ENCODE results near the gene CFDP1.

The CFDP1 gene

GRCh38 chr16:75432828-75433731 is at the start of gene CFDP1:
TSS of gene CFDP1 (minus strand) at chr16:75433503. CDS start at chr16:75433352, 151 bp downstream.
- DNase-seq: peak; percentile 90

- no peak for DNase-seq
Observed at GRCh38 chr16:75482434-75483205, 49.3 kb upstream of the CFDP1 start.

DNA sequence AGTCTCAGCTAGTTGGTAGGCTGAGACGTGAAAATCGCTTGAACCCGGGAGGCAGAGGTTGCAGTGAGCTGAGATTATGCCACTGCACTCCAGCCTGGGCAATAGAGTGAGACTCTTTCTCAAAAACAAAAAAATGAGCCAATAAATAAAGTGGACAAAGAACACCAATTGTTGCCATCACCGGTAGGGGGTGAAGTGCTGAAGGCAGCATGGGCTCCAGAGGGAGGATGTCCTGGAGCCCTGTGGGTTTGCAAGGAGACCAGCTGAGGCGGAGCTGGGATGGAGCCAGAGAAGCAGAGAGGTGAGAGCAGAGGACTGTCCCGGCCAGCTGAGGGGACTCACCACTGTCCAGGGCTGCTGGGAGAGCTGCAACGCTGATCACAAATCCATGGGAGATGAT is 48.2 kb upstream of the CFDP1 start:
- DNase-seq: no peak

- DNase-seq: no peak
Observed at GRCh38 chr16:75479421-75479990, 46.2 kb upstream of the CFDP1 start.

- no peak for DNase-seq
Observed at GRCh38 chr16:75478480-75479345, 45.4 kb upstream of the CFDP1 start.

DNA sequence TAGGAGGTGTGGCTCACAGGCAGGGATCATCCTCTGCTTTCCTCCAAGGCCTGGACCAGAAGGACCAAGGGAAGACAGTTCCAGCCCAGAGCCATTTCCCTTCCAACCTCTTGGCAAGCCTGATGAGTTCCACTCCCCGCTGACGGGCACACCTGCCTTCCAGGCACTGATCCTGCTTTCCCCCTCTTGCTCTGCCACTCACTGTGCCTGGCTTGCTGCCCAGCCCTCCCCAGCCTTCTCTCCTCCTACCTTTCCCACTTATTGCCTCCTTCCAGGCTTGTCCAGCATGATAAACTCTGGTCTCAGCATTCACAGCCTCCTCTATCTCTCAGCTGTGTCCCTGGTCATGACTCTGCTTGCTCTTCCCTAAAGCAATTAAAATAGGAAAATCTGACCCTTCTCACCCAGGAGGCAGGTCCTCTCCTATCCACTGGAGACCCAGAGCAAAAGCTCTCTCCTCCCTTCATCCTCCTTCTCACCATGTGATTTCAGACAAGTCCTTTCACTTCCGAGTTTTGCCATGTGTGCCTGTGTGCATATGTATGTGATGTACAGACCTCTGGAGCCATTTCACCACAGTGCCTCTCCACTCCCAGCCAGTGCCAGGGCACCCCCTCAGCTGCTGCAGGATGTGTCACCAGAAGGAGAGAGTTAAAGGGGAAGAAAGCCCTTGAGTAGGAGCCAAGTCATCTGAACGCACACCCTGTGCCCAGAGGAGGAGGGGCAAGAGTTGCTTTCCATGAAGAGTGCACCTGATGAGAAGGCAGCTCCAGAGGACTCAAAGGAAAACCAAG is 44.6 kb upstream of the CFDP1 start:
- no peak for DNase-seq

DNA sequence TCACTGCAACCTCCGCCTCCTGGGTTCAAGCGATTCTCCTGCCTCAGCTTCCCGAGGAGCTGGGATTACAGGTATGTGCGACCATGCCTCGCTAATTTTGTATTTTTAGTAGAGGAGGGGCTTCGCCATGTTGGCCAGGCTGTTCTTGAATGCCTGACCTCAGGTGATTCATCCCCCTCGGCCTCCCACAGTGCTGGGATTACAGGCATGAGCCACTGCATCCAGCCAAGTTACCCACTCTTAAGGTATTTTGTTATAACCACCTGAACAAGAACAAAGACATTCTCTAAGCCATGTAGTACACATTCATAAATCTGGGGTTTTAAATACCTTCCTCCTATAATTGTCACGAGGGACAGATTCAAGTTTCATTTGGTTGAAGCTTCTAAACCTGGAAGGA is 43.5 kb upstream of the CFDP1 start:
- no peak for DNase-seq

- no peak for DNase-seq
Observed at GRCh38 chr16:75475420-75475847, 42.1 kb upstream of the CFDP1 start.

DNA sequence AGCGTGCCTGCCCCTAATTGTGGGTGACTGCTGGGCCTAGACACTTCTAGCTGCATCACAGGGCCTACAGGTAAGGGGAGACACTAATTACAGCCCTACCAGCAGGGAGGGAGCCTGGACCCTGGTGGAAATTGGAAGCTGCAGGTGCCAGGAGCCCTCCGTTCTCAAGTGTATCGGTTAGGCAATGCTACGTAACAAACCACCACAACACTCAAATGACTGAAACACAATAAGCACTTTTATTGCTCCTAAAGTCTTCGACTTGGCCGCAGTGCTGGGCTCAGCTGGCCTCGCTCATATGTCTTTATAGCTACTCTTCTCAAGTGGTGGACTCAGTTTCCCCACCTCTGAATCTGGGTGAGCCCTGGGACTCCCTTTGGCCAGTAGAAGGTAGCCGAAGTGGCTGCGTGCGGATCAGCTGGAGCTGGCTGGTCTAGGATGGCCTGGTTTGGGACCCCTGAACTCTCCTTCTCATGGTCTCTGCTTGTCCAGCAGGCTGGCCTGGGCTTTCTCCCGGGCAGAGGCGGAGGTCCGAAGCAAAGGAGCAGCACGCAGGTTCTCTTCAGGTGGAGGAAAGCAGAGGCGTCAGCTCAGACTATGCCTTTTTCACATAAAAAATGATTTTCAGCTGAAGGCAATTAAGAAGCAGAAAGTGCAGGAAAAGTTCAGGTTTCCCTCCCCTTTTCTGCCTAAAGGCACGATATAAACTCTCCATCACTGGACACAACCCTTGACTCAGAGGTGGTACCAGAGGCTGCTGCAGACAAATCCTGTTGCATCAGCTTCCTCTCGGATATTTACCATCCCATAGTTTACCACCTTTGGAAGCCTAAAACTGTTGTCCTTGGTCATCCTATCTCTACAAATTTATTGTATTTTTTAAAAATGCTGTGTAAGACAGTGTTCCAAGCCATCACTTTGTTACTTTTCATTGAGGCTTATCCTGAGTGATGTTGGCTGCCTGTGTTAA is 39.9 kb upstream of the CFDP1 start:
- no peak for DNase-seq

DNA sequence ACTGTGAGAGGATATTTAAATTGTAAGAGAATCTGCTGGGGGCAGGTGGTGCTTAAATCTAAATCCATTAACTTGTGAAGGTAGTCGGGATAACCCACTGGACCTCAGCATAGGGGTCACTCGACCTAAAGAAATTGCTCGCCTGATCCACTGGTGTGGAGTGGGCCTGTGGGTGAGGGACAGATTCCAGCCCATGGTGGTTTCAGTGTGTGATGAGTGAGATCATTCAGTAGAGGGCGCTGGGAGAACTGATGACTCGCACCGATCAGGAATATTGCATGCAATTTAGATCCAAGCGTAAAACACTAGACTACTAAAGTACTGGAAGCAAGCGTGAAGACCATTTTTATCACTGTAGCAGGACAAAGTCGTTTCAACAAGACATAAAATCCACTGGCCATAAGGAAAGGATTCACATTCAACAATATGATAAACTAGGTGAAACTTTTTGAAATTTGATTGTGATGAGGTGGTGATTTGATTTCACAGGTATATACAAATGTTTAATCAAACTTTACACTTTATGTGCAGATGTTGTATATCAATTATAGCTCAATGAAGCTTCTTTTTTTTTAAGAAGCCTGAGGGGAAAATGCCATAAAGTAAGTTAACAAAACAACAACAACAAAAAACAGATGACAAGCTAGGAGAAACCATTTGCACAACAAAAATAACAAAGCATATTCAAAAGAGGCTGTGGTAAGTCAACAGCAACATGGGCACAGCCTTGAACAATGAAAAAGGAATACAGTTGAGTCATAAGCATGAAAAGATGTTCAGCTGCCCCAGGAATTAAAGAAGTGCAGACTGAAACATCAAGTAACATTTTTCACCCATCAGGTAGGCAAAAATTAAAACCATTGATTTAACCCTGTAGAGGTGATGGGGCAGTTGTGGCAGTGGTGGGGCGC is 38.7 kb upstream of the CFDP1 start:
- no peak for DNase-seq

DNA sequence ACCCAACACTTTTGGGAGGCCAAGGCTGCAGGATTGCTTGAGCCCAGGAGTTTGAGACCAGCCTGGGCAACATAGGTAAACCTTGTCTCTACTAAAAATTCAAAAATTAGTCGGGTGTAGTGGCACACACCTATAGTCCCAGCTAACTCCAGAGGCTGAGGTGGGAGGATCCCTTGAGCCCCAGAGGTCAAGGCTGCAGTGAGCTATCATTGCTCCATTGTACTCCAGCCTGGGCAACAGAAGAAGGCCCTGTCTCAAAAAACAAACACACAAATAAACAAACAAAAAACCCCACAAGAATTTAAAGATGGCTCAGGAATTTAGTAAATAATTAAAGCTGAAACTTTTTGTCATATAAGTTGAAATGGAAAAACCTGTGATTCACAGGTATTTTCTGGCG is 33.5 kb upstream of the CFDP1 start:
- DNase-seq: no peak

GRCh38 chr16:75464122-75464918 is 31.0 kb upstream of the CFDP1 start, which contains the start of gene TMEM170A:
TSS of gene TMEM170A (minus strand) at chr16:75464689. CDS start at chr16:75464600, 89 bp downstream.
- DNase-seq: peak; percentile 97

GRCh38 chr16:75463389-75464121 is 30.3 kb upstream of the CFDP1 start:
- peak; percentile 51 for DNase-seq

DNA sequence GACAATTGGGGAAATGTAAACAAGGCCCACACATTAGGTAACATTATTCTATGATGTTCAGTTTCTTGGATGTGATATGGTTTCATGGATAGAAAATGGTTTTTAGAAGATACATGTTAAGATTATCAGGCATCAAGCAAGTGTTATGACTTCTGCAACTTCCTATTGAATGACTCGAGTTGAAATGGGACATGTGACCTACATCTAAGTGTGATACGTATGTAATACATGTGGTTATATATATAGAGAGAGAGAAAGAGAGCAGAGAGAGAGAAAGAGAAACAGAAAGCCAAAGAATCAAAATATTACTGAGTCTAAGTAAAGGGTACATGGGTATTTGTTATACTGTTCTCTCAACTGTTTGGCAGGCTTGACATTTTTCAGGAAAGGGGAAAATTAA is 29.5 kb upstream of the CFDP1 start:
- DNase-seq: no peak

- no peak for DNase-seq
Observed at GRCh38 chr16:75461575-75461974, 28.3 kb upstream of the CFDP1 start.

- no peak for DNase-seq
Observed at GRCh38 chr16:75460446-75460845, 27.1 kb upstream of the CFDP1 start.

- no peak for DNase-seq
Observed at GRCh38 chr16:75459691-75460090, 26.4 kb upstream of the CFDP1 start.

DNA sequence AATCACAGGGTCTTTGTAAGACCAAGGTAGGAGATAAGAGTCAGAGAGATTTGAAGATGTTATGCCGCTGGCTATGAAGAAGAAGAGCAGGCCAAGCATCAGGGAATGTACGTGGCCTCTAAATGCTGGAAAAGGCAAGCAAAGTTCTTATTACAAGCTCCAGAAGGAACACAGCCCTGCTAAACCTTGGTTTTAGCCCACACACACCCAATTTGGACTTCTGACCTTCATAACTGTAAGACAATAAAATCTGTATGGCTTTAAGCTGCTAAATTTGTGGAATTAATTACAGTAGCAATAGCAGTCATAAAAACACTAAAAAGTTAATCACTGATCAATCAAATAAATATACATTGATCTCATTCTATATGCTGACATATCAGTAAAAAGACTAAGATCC is 25.1 kb upstream of the CFDP1 start:
- DNase-seq: no peak
